Ectodermal cell (in vitro differentiated cells): Measurements from ENCODE around the gene ARPP21.

ENCODE experiments used
- H3K27ac ChIP-seq: 2 replicates; pipeline ENCODE4 v1.7.0; 2013; ENCODE audit warnings: mild to moderate bottlenecking, low read depth, low read length; ENCODE audit not compliant: insufficient read depth, poor library complexity, severe bottlenecking
- H3K27me3 ChIP-seq: 2 replicates; pipeline ENCODE4 v1.7.0; 2013; ENCODE audit warnings: mild to moderate bottlenecking, low read length; ENCODE audit not compliant: insufficient read depth, control insufficient read depth, poor library complexity, severe bottlenecking
- H3K36me3 ChIP-seq: one replicate; pipeline ENCODE4 v1.7.0; 2013; ENCODE audit warnings: low read length; ENCODE audit not compliant: control insufficient read depth, insufficient read depth
- H3K4me1 ChIP-seq: one replicate; pipeline ENCODE4 v1.7.0; 2013; ENCODE audit warnings: low read length; ENCODE audit not compliant: control insufficient read depth, insufficient read depth
- H3K4me3 ChIP-seq: 2 replicates; pipeline ENCODE4 v1.7.0; 2013; ENCODE audit warnings: low read depth, low read length, control low read depth; ENCODE audit not compliant: insufficient read depth
- H3K9me3 ChIP-seq: 2 replicates; pipeline ENCODE4 v1.7.0; 2013; ENCODE audit warnings: mild to moderate bottlenecking, low read length, moderate library complexity; ENCODE audit not compliant: control insufficient read depth
- WGBS, 2 experiments: methylation state at CpG; one replicate each; pipeline ENCODE4 v1.1.7; 2013; ENCODE audit warnings: missing lambda C conversion rate in 2 of 2; 5-methylcytosine and 5-hydroxymethylcytosine counted together

Gene ARPP21

DNA sequence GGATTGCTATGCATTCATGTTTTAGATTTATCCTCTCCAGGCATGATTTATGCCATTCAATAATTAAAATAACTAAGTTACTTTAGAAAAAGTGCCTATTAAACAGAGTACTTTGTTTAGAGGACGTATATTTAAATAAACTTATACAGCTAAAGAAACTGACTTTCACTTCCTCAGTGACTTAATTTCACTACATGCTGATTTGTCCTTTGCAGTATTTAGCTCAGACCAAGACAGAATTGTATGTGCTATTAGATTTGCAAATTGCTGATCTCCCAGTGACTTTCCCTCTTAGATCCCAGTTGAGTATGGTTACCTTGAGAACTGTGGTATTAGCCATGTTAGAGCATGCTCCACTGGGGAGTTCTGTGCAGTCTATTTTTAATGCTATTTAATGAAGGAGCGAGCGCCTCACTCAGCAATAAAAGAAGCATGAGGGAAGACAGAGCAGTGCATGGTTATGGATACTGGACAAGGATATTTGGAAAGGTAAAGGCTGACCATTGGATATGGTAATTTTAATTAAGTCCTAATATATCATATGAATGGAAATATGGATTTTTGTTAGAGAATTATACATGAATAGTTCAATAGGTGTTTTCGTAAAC is 2.7 kb downstream of the ARPP21 start:
- Histone ChIP-seq H3K4me3 (no peak overlapping the region), H3K36me3 (no peaks in the 10 kb centered on the region), H3K9me3 (no peaks in the 10 kb centered on the region), H3K4me1 (no peaks in the 10 kb centered on the region), H3K27me3 (peaks cover 58% of the 10 kb centered on the region), H3K27ac (no peak overlapping the region)
- 97 to 100% methylated on average over 3 to 4 of the region's 4 CpGs for WGBS, 2 experiments

DNA sequence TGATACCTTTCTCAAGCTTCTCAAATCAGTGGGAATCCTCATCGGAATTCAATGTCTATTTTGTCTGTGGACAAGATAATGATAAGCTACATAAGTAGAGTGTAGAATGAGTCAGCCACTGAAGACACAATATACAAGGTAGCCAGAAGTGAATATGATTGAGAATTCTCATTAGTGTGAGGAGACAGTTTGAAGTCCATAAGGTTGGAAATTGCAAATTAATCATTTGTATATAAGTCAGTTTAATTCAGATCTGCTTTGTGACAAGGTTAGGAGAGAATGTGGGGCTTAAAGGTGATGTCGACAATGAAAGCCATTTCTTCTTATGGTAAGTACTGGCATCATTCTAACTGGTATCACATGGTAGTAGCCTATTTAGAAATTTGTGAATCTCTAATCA is 4.2 kb downstream of the ARPP21 start:
- no peaks in the 10 kb centered on the region for H3K36me3 ChIP-seq
- no peaks in the 10 kb centered on the region for H3K4me1 ChIP-seq
- 88 to 91% methylated on average over 2 of the region's 2 CpGs for WGBS, 2 experiments
- peaks cover 46% of the 10 kb centered on the region for H3K27me3 ChIP-seq
- H3K4me3 ChIP-seq, result no peak overlapping the region
- no peak overlapping the region for H3K27ac ChIP-seq
- H3K9me3 ChIP-seq, result no peaks in the 10 kb centered on the region

- no peaks in the 10 kb centered on the region for H3K9me3 ChIP-seq
- peaks cover 36% of the 10 kb centered on the region for H3K27me3 ChIP-seq
- no peak overlapping the region for H3K27ac ChIP-seq
- WGBS, 2 experiments, result 83 to 98% methylated on average over 1 to 2 of the region's 2 CpGs
- H3K36me3 ChIP-seq, result no peaks in the 10 kb centered on the region
- no peaks in the 10 kb centered on the region for H3K4me1 ChIP-seq
- H3K4me3 ChIP-seq, result no peak overlapping the region
Measured at GRCh38 chr3:35644451-35644850, 5.1 kb downstream of the ARPP21 start.

DNA sequence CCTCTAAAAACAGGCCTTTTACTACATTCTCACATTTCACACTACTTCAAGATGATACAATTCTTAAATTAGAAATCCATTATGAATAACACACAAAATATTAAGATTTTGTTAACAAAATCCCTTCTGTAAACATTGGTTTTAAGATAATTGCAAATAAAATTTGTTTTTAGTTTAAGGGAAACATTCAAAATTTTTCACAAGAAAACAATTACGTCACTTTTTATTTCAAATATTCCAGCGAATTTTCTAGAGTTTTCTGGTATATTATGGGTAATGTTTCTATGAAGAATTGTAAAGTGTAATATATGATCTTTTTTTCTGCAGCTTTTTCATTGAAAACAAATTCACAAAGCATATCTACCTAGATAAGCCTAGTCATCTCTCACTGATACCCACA is 5.9 kb downstream of the ARPP21 start:
- WGBS, 2 experiments, result no CpG with 5 or more reads among the region's 2 CpGs
- Histone ChIP-seq H3K36me3 (no peaks in the 10 kb centered on the region), H3K4me3 (no peak overlapping the region)

GRCh38 chr3:35646081-35646480 is 6.8 kb downstream of the ARPP21 start:
- H3K27me3 ChIP-seq, result peaks cover 20% of the 10 kb centered on the region
- 93 to 95% methylated on average over 3 to 4 of the region's 4 CpGs for WGBS, 2 experiments
- H3K9me3 ChIP-seq, result no peaks in the 10 kb centered on the region
- H3K27ac ChIP-seq, result no peak overlapping the region
- H3K36me3 ChIP-seq, result no peaks in the 10 kb centered on the region
- H3K4me1 ChIP-seq, result no peaks in the 10 kb centered on the region
- H3K4me3 ChIP-seq, result no peak overlapping the region

More for the DNA sequence above, 5.9 kb downstream of the ARPP21 start:
- Histone ChIP-seq H3K27ac (no peak overlapping the region), H3K4me1 (no peaks in the 10 kb centered on the region), H3K9me3 (no peaks in the 10 kb centered on the region), H3K27me3 (peaks cover 29% of the 10 kb centered on the region)

DNA sequence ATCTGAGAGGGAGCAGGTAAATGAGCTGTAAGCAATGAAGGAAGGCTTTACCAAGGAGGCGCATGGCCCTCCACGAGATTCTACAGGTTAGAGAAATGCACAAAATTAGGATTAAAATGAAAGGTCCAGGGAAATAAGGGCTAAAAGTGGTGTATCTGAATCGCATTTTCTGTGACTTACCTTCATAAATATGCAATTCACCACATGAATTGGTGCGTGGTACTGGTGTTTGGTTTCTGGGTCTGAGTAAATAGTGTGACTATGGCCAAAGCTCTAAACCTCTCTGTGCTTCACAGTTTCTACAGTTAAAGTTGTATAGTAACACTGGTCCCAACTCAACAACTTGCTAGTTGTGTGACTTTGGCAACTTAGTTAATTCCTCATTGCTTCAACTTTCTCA is 8.1 kb downstream of the ARPP21 start:
- Histone ChIP-seq H3K4me1 (no peaks in the 10 kb centered on the region), H3K27me3 (peaks cover 6% of the 10 kb centered on the region), H3K27ac (no peak overlapping the region), H3K9me3 (no peaks in the 10 kb centered on the region), H3K36me3 (no peaks in the 10 kb centered on the region), H3K4me3 (no peak overlapping the region)
- 89 to 98% methylated on average over 2 to 4 of the region's 4 CpGs for whole genome bisulfite sequencing, 2 experiments

GRCh38 chr3:35648347-35648746 is 9.0 kb downstream of the ARPP21 start:
- H3K4me1 ChIP-seq, result no peaks in the 10 kb centered on the region
- H3K4me3 ChIP-seq, result no peak overlapping the region
- no peak overlapping the region for H3K27ac ChIP-seq
- no peaks in the 10 kb centered on the region for H3K9me3 ChIP-seq
- H3K36me3 ChIP-seq, result no peaks in the 10 kb centered on the region
- whole genome bisulfite sequencing, 2 experiments, result 81 to 87% methylated on average over 2 of the region's 2 CpGs
- H3K27me3 ChIP-seq, result no peaks in the 10 kb centered on the region

DNA sequence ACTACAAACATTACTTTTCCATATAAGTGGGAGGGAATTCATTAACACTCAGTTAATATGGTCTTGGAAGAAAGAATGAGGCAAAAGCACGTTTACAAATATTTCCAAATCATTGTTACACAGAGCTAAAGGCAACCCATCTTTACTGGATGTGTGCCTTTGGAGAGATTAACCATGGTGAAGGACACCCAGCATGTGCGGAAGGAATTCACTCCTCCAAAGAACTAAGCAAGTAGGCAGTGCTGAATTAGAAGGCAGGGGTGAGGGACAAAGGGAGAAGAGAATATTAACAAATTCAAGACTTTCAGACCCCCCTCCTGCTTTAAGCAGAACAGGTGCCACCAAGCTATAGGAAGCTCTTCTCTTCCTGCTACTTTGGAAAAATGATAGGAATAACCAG is 10.1 kb downstream of the ARPP21 start:
- whole genome bisulfite sequencing, 2 experiments, result 83 to 87% methylated on average over 1 of the region's 2 CpGs

GRCh38 chr3:35651426-35651825 is 12.1 kb downstream of the ARPP21 start:
- H3K36me3 ChIP-seq, result no peaks in the 10 kb centered on the region
- no peaks in the 10 kb centered on the region for H3K27me3 ChIP-seq
- 100% methylated on average over 1 of the region's 1 CpG for WGBS, 2 experiments
- H3K27ac ChIP-seq, result no peak overlapping the region
- no peaks in the 10 kb centered on the region for H3K4me1 ChIP-seq
- H3K9me3 ChIP-seq, result no peaks in the 10 kb centered on the region
- no peak overlapping the region for H3K4me3 ChIP-seq

More for the DNA sequence above, 10.1 kb downstream of the ARPP21 start:
- H3K4me1 ChIP-seq, result no peaks in the 10 kb centered on the region
- no peak overlapping the region for H3K27ac ChIP-seq
- H3K9me3 ChIP-seq, result no peaks in the 10 kb centered on the region
- H3K36me3 ChIP-seq, result no peaks in the 10 kb centered on the region
- no peaks in the 10 kb centered on the region for H3K27me3 ChIP-seq
- H3K4me3 ChIP-seq, result no peak overlapping the region

- WGBS, 2 experiments, result 84 to 100% methylated on average over 1 of the region's 1 CpG
- Histone ChIP-seq H3K4me1 (no peaks in the 10 kb centered on the region), H3K27ac (no peak overlapping the region), H3K9me3 (no peaks in the 10 kb centered on the region), H3K27me3 (no peaks in the 10 kb centered on the region), H3K4me3 (no peak overlapping the region), H3K36me3 (no peaks in the 10 kb centered on the region)
Measured at GRCh38 chr3:35651851-35652250, 12.5 kb downstream of the ARPP21 start.

GRCh38 chr3:35653347-35653746 is 14.0 kb downstream of the ARPP21 start:
- Histone ChIP-seq H3K9me3 (no peaks in the 10 kb centered on the region), H3K27ac (no peak overlapping the region), H3K36me3 (no peaks in the 10 kb centered on the region), H3K27me3 (no peaks in the 10 kb centered on the region), H3K4me1 (no peaks in the 10 kb centered on the region), H3K4me3 (no peak overlapping the region)
- WGBS, 2 experiments, result 94 to 98% methylated on average over 5 to 7 of the region's 7 CpGs
